ENCODE data around the gene HDLBP.
"Not testable (repeated sequence)": the region's sequence is repeated elsewhere in the genome, so short reads cannot be mapped to it uniquely, and the experiment has no call there.

The HDLBP gene

DNA sequence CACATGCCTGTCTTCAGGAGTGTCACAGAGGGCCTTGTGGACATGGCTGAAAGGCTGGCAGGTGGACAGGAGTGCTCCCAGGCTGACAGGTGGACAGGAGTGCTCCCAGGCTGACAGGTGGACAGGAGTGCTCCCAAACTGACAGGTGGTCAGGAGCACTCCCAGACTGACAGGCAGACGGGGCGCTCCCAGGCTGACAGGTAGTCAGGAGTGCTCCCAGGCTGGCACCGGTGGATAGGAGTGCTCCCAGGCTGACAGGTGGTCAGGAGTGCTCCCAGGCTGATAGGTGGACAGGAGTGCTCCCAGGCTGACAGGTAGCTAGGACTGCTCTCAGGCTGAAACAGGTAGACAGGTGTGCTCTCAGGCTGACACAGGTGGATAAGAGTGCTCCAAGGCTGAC, 110.4 kb downstream of the HDLBP start:
- no peak for DNase-seq

DNA sequence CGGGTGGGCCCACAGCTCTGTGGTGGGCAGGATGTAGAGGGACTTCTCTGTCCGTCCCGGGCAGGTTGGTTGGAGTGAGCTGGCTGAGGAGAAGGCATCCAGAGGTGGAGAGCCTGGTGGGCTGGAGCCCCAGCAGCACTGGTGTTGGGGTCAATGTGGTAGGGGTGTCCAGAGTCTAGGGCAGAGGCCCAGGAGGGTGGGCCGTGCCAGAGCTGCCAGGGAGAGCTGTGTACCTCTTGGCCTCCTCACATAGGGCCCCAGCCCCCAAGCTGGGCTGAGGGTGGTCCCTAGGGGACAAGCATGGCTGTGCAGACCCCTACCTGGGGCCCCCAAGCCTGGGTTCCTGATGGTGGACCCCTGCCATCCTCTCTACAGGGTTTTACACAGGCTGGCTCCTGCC, 111.0 kb downstream of the HDLBP start:
- no peak for DNase-seq

DNA sequence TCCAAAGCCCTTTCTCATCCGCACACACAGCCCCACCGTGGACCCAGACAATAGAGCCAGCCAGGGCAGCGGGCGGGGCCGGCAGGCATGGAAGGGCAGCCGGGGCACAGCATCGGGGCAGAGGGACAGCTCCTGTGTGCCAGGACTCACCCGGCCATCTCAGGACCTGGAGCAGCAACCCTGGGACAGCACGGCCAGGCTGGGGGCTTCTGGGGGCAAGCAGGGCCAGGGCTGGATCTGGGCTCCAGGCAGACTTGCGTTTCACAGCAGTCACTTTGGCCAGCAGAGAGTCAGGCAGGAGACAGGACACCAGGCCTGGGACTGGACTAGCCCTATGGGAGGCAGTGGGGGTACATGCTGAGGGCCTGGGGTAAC, 111.5 kb downstream of the HDLBP start:
- no peak for DNase-seq

DNA sequence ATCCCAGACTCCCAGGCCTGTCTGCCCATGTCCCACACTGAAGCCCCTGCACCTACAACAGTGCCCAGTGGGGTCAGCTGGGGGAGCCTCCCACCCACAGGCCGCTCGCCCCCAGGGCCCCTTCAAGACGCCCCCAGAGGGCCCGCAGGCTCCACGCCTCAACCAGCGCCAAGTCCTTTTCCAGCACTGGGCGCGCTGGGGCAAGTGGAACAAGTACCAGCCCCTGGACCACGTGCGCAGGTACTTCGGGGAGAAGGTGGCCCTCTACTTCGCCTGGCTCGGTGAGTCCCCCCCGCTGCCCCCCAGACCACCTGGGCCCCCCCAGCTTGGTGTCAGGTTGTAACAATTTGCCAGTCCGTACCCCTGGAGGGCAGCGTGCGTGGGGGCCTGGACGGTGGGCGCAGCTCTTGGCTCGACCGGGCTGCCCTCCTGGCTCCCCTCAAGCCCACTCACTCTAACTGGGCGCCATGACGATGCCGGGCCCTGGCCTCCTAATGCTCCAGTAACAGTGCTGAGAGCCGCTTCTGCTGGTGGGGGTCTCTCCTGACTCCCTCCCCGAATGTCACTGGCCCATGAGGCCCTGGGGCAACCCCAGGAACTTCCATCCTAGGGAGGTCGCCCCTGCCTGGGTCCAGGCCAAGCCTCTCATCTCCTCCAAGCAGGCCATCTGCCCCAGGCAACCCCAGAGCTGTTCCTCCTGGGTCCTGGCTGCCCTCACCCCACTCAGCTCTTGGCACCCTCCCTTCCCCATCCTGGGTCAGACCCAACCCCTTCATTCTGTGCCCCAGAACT, 112.1 kb downstream of the HDLBP start:
- no peak for DNase-seq

DNA sequence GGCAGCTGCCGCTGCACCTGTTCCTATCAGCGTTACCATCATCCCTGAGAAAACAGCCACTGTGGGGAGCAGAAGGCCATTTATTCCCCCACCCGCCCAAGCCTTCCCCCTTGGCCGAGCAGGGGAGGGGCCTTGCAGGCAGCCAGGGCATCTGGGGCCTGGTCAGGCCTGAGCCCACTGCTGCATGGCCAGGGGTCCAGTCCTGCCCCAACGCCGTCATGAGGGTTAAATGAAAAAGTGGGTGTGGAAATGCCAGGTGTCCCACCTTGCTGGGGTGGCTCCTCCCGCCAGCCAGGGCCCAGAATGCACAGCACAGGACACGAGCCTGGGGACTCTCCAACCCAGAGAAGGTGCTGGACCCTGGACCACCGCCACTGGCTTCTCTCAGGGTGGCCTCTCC, 112.8 kb downstream of the HDLBP start:
- no peak for DNase-seq

DNA sequence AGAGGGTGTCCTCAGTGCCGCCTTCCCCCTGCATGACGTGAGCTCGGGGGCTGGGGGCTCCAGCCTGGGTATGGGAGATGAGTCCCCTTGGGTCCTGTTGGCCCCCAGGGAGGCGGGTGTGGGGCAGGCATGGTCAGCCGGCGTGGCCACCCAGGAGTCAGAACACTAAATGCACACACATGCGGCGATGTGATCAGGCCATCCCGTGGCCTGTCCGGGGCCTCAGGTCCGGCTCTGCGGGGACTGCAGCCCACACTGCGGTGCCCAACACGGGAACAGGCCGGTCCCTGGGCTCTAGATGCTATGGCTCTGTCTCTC, 113.2 kb downstream of the HDLBP start:
- DNase-seq = no peak

DNA sequence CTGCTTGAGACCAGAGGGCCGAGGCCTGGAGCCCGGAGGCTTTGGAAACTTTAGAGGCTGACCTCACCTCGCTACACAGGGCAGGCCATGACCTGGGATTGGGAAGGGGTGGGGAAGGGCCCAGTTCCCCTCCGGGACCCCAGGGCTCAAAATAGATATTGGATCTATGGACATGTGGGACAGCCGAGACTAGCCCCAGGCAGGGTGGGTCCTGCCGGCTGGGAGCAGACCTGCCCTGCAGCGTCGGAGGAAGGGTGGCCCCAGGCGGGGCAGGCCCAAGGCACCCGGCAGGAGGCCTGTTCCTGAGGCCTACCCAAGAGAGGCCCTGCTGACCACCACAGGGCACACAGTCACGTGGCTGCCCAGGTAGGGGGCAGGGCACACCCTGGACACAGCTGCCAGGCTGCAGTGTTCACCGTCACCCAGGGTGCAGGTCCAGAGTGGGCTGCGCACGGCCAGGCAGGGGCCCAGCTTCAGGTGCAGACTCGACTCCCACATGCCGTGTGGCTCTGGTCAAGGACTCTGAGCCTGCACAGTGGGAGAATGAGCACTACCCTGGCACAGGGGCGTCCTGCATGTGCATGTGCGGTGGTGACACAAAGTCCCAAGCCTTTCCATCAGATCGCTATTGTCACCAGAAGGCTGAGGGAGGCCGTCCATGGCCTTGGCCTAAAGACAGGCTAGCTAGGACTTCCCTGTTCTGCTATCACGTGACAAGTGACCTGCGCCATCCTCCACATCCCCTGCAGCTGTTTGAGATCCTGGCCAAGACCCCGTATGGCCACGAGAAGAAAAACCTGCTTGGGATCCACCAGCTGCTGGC, 113.8 kb downstream of the HDLBP start:
- DNase-seq = no peak

DNA sequence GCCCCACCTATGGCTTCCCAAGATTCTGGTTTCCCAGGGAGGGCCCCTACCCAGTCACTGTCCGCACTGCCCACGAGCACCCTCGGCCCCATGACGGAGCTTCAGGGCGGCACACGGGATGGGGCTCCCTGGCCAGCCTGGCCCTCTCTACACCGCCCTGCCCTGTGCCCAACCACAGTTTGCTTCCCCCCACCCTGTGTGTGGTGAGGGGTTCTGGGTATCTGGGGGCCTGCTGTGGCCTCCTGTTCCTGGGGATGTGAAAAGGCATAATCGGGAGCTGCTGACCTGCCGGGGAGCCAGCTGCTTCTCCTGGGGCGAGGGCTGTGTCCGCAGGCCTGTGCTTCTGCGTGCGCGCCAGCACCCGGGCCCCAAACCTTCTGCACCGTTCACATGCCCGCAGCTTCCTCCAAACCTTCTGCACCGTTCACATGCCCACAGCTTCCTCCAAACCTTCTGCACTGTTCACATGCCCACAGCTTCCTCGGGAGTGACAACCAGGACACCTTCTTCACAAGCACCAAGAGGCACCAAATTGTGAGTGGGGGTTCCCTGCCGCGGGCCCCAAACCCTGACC, 114.6 kb downstream of the HDLBP start:
- no peak for DNase-seq

DNA sequence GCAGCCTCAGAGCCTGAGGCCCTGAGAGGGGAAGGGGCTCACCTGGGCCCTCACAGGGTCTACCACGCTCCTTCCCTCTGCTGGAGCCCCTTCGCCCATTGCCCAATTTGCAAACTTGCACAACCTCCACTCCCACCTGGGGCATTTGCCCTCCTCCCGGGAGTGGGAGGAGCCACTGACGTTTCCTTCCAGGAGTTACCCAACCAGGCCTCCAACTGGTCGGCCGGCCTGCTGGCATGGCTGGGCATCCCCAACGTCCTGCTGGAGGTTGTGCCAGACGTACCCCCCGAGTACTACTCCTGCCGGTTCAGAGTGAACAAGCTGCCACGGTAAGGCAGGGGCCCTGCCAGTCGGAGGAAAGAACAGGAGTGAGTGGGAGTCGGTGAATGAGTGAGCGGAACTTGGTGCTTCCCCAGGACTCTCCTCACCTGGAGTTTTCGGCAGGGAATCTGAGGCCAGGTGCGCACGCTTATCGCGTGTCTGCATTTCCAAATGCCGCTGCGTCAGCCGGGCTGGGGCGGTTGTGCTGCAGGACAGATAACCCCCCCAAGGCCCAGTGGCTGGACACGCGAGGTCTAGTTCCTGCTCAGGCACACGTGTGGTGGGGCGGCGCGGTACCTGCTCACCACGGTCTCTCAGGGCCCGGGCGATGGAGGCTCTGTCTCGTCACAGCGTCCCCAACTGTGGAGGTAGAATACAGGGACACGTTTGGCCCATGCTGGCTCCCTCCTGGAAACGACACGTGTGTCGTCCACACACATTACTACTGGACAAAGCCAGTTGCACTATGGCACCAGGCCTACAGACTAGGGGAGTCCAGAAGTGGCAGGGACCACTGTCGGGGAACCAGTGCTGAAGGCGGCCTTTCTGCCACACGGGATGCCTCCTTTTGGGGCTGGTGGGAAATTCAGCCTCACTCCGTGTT, 115.3 kb downstream of the HDLBP start:
- DNase-seq = no peak

DNA sequence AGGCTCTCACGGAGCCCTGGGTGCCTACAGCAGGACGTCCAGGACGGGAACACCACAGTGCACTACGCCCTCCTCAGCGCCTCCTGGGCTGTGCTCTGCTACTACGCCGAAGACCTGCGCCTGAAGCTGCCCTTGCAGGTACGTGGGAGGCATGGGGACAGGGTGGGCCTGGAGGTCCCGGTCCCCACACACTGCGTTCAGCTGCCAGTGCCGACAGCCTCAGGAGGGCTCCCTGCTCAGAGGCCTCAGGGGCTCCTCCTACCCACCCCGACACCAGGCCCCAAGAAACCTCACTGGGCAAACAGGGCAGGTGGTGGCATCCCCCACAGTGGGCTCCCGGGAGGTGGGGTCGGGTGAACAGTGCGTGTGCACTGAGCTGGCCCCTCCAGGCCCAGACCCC, 116.2 kb downstream of the HDLBP start:
- DNase-seq = no peak

DNA sequence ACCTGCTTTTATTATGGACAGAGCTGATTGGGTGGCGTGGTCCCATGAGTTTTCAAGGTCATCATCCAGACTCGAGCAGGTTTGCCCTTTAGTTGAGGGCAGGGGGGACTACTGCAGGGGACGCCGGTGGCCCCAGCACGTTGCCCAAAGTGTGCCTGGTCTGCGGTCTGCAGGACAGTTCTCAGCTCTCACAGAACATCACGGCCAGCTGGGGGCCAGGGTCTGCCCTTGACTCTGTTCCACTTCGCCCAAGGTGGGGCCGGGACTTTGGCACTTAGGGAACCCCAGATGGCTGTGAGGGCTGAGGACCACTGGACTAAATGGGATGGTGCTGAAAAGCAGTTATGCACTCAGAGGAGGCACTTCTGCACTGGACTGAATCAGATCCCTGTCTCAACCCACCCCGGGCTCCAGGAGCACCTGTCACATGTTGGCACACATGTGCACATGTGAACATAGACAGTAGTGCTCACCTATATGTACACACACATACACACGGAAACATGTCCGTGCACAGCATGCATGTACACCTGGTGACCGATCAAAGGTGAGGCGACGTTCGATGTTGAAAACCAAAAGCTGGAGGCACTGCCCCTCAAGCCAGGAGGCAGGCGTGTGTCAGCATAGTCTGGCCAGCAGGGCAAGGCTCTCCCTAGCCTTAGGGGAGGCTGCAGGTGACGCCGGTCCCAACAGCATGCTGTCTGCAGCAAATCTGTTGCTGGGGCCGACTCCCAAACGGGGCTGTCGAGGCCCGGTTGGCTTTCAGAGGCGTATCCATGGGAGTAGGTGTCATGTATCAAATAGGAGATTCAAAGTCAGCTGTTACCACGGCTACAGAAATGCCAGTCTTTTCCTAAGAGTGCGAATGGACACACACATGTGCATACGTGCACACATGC, 116.8 kb downstream of the HDLBP start:
- DNase-seq = no peak

DNA sequence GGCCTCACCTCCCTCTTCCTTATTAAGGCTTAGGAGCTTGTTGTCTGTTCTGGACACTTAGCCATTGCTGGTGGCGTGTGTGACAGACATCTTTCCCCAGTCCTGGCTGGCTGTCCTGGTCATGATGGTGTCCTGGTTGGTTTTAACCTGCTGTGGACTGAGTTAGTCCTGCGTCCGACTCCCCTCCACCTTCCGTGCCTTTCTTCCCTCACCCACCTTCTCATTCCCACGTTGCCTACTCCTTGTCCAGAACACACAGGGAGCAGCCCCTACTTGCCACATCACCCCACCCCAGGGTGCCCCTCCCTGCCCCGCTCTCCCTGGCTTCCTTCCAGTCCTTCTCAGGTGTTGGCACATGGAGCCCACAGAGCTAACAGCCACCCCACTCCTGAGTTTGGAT, 117.5 kb downstream of the HDLBP start:
- DNase-seq = no peak

DNA sequence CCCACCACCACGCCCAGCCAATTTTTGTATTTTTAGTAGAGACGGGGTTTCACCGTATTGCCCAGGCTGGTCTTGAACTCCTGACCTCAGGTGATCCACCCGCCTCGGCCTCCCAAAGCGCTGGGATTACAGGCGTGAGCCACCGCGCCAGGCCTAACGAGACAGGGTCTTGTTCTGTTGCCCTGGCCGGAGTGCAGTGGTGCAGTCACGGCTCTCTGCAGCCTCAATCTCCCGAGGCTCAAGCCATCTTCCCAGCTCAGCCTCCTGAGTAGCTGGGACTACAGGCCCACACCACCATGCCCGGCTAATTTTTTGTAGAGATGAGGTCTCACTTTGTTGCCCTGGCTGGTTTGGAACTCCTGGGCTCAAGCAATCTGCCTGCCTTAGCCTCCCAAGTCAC, 118.2 kb downstream of the HDLBP start:
- not testable (repeated sequence) for DNase-seq

DNA sequence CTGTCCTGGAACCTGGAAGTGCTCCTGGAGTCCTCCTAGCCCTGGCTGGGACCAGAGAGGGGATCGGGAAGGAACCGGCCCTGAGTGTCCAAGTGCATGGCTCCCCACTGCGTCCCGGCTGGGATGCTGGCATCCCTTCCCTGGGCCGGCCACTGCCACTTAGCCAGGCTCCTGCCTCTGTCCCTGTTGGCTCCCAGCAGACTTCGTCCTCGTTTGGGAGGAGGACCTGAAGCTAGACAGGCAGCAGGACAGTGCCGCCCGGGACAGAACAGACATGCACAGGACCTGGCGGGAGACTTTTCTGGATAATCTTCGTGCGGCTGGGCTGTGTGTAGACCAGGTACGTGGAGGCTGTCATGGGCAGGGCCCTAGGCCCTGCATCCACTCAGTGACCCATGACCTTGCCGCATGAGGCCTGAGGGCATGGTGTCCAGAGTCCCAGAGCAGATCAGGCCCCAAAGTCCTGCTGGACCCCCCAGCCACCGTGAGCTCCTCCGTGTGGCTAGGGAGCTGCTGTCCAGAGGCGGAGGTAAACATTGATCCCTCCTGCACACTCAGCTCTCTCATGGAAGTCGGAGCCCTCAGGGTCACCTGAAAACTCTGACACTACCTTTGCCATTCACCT, 119.9 kb downstream of the HDLBP start:
- no peak for DNase-seq

DNA sequence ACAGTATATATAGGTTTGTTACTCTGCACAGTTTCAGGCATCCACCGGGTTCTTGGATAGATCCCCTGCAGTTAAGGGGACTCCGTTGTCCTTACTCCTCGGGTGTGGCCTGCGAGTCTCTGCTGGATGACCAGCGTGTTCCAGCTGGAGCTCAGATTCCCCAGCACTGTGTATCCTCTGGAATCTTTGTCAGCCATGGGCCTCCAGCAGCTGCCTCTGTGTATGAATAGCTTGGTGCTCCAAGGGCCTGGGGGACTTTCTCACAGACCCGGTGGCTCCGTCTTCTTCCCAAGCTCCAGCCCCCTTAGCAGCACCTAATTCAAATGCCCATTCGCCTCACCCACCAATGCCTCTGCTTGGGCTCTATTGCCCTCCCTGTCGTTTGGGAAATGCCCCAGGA, 120.7 kb downstream of the HDLBP start:
- DNase-seq = no peak

DNA sequence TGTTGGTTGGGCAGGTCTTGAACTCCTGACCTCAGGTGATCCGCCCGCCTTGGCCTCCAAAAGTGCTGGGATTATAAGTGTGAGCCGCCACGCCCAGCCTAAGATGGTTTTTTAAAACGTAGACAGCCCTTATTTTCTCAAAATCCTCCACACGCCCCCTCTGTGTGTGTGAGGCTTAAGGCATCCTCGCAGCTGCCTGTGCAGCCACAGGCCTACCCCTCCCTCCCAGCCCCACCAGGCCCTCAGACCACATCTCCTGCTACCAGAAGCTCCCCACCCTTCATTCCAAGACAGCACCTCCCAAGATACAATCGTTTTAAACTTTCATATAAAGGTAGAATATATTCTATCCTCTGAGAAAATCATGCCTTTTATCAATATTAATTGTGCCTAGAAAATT, 122.2 kb downstream of the HDLBP start:
- no peak for DNase-seq

DNA sequence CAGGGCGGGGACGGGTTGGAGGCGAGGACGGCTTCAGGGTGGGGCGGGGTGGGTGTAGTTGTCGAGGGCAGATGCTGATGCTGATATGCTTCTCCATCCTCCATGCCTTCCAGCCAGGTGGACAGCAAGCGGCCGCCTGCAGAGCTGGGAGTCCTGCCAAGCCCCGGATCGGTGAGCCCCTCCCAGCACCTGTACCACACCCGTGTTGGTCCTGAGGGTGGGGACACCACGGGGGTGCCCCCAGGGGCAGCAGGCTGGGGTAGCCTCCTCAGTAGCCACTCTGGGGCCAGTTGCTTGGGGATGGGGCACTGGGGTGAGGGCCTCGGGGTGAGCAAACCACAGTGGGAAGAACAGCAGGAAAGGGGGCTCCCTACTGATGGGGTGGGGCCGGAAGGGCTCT, 124.4 kb downstream of the HDLBP start:
- no peak for DNase-seq

DNA sequence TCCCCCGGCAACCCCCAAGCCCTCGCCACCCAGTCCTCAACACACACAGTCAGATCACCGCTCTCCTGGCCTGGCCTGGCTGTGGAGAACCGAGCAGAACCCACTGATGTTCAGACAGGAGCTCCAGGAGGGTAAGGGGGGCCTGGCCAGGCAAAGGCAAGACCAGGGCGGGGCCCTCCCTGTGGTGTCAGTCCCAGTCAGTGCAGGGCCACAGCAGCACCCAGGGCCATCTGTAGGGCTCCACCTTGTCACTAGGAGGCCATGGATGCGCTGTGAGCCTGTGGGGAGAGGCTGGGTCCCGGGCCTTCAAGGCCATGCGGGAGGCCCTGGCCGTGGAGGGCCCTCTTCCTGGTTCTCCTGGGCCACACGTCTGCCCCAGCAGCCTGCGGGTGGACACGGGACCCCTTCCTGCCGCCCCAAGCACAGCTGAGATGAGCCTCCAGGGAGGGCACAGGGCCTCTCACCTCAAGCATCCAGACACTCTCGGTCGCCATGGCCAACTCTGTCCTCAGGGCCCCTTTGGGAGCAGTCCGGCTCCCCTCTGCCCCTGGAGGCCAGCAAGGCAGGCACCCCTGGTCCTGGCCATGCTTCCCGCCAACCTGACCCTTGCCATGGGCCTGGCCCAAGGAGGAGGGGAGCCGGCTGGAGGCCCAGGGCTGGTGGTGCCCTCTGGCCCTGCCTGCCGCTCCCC, 125.0 kb downstream of the HDLBP start:
- DNase-seq = no peak

DNA sequence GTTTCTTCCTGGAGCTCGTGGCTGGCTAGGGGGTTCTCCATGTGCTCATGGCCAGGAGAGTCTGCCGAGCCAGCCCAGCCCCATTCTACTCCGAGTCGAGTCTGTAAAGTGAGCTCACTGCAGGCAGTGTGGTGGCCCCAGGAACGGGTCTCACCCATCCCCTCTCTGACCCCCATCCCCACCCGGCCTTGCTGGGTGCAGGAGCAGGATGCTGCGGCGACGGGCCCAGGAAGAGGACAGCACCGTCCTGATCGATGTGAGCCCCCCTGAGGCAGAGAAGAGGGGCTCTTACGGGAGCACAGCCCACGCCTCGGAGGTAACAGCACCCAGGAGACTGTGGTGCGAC, 125.6 kb downstream of the HDLBP start:
- no peak for DNase-seq

DNA sequence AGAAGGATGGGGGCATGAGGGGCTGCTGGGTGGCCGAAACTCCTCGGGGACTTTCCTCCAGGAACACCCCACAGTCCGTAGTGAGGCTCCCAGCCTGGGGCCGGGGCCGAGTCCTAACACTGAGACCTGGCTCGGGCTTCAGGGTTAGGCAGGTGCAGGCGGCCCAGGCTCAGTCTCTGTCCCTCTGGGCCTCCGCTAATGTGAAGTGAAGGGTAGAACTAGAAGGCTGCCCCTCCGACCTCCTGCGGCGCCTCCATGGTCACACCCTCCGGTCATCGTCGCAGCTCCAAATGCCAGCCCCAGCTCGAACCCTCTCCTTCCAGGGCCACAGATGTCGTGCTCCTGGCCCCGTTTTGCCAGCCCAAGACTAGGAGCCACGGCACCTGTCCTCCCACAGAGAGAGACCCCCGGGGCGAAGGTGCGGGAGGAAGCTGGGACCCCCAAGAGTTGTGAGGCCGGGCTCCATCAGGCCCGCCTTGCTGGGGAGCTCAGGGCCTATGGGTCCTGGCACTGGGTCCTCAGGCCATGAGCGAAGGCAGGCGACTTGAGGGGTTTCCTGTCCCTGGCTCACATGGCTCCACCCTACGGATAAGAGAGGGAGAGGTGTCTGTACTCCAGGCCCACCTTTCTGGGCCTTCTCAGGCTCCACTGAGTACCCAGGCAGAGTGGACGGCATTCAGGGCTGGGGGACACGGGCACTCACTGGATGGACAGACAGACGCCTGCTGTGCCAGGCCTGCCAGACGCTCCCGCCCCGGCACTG, 126.2 kb downstream of the HDLBP start:
- DNase-seq = no peak
